HEK293 (cell line): Measurements from ENCODE around the gene HSD17B3.

ENCODE experiments used
- CTCF ChIP-seq: fragments of 450-650 bp; formaldehyde crosslinking; IDR thresholded peaks from 2 replicates; pipeline ENCODE4 v1.5.1; 2016; ENCODE audit warnings: missing biosample characterization, missing genetic modification characterization
- ZNF302 ChIP-seq: fragments of 450-650 bp; formaldehyde crosslinking; IDR thresholded peaks from 2 replicates; pipeline ENCODE4 v1.5.1; 2016; ENCODE audit warnings: missing biosample characterization, missing genetic modification characterization, low read depth

- TF ChIP-seq CTCF (tag by site-specific recombination) (no peak), ZNF302 (tag by site-specific recombination) (no peak)
Measured at GRCh38 chr9:96242811-96243210, 59.2 kb downstream of the HSD17B3 start.
